Measurements from ENCODE around the gene IPCEF1. TPM values are rescaled to one million over a fixed set of nuclear protein-coding genes. Genes with fewer than 3 reads are reported as not detected.

The IPCEF1 gene
- total RNA-seq, 2 experiments from 2014 or later = 10.5 to 14.2 TPM

Other genes starting within 250 kb of the IPCEF1 start
- gene CNKSR3, start 153.9 kb upstream of the IPCEF1 start, total RNA-seq = under 1 TPM; 0.12 TPM

Data from activated CD4-positive, alpha-beta memory T cell treated with anti-CD3 and anti-CD28 coated beads for 36 hours (primary cell).